ENCODE measurements around the gene MCRIP2. TPM values are rescaled to one million over a fixed set of nuclear protein-coding genes. Genes with fewer than 3 reads are reported as not detected.

Gene MCRIP2
- total RNA-seq, 1 experiment from 2014 or later, result 22.4 TPM

DNA sequence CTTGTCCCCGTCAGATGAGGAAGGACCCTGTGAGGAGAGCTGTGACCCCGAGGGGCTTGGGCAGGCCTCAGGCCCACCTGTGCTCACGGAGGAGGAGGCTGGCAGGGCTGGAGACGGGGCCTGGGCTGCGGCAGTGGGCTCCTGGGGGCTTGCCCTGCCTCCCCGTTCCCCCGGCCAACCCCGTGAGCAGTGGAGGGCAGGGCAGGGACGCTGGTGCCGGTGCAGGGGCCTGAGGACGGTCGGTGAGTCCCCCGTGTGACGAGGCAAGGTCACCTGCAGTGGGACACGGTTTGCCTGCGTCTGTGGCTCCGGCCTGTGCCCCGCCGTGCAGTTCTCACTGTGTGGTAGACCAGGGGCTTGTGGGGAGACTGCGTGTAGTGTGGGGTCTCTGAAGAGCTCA is 18.0 kb downstream of the MCRIP2 start:
- POLR2A ChIA-PET (ENCODE audit: low non-redundant PET), result no interaction called here
- Histone ChIP-seq H3K4me1 (ENCODE audit: insufficient read depth, low read length, poor library complexity, severe bottlenecking) (peaks cover 6% of the 10 kb centered on the region), H3K4me3 (ENCODE audit: low read depth, low read length, poor library complexity, severe bottlenecking) (no peak overlapping the region), H3K9me3 (ENCODE audit: low read depth, low read length, poor library complexity, severe bottlenecking) (no peaks in the 10 kb centered on the region), H3K27ac (ENCODE audit: low read depth, low read length, poor library complexity, severe bottlenecking) (no peak overlapping the region), H3K27me3 (replicated peaks; ENCODE audit: insufficient read depth, low read depth, low read length, poor library complexity) (no peaks in the 10 kb centered on the region), H3K36me3 (ENCODE audit: insufficient read depth, low read length, poor library complexity, severe bottlenecking) (peaks cover 4% of the 10 kb centered on the region)
- intact Hi-C loops (cut with micrococcal nuclease; ENCODE audit: unreplicated experiment), result no loop called here
- DNase-seq (ENCODE audit: low spot score), result no peak
- TF ChIP-seq, protein P1, sequence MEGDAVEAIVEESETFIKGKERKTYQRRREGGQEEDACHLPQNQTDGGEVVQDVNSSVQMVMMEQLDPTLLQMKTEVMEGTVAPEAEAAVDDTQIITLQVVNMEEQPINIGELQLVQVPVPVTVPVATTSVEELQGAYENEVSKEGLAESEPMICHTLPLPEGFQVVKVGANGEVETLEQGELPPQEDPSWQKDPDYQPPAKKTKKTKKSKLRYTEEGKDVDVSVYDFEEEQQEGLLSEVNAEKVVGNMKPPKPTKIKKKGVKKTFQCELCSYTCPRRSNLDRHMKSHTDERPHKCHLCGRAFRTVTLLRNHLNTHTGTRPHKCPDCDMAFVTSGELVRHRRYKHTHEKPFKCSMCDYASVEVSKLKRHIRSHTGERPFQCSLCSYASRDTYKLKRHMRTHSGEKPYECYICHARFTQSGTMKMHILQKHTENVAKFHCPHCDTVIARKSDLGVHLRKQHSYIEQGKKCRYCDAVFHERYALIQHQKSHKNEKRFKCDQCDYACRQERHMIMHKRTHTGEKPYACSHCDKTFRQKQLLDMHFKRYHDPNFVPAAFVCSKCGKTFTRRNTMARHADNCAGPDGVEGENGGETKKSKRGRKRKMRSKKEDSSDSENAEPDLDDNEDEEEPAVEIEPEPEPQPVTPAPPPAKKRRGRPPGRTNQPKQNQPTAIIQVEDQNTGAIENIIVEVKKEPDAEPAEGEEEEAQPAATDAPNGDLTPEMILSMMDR (conservative IDR thresholded peaks at IDR 0.05; ENCODE audit: low read depth, low read length), result no peak
- TF ChIP-seq EZH2 (IDR thresholded peaks at IDR 0.05; ENCODE audit: borderline replicate concordance, low read depth, low read length, poor library complexity, severe bottlenecking), result no peak
- BruUV-seq (replicated peaks), result no TSS peak
- CTCF ChIA-PET, result no interaction called here

DNA sequence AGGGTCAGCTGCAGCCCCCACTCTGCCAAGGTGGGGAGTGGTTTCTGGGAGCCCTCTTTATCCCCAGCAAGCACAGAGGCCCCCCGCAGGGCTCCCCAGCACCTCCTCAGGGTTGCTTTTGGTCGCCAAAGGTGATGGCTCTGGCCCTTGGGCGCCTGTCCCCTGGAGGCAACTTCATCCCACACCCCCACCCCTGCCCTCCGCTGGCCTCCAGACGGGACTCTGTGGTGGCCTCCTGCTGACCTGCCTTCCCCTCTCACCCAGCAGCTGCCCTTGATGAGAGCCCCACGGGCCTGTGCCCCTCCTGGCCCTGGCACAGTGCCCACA is 18.5 kb downstream of the MCRIP2 start:
- H3K27ac ChIP-seq (ENCODE audit: low read depth, low read length, poor library complexity, severe bottlenecking), result no peak overlapping the region
- CTCF ChIA-PET, result interaction anchor here (0.5 kb wide), 1 partner anchor 53 kb away, joined by 6 read pairs; no protein-coding TSS in a partner anchor
- no peaks in the 10 kb centered on the region for H3K27me3 ChIP-seq (replicated peaks; ENCODE audit: insufficient read depth, low read depth, low read length, poor library complexity)
- no peak for TF ChIP-seq EZH2 (IDR thresholded peaks at IDR 0.05; ENCODE audit: borderline replicate concordance, low read depth, low read length, poor library complexity, severe bottlenecking)
- TF ChIP-seq, protein P1 (conservative IDR thresholded peaks at IDR 0.05; ENCODE audit: low read depth, low read length), result no peak
- no peak for DNase-seq (ENCODE audit: low spot score)
- intact Hi-C loops (cut with micrococcal nuclease; ENCODE audit: unreplicated experiment), result no loop called here
- H3K4me3 ChIP-seq (ENCODE audit: low read depth, low read length, poor library complexity, severe bottlenecking), result no peak overlapping the region
- peaks cover 4% of the 10 kb centered on the region for H3K36me3 ChIP-seq (ENCODE audit: insufficient read depth, low read length, poor library complexity, severe bottlenecking)
- peaks cover 6% of the 10 kb centered on the region for H3K4me1 ChIP-seq (ENCODE audit: insufficient read depth, low read length, poor library complexity, severe bottlenecking)
- POLR2A ChIA-PET (ENCODE audit: low non-redundant PET), result no interaction called here
- no peaks in the 10 kb centered on the region for H3K9me3 ChIP-seq (ENCODE audit: low read depth, low read length, poor library complexity, severe bottlenecking)
- BruUV-seq (replicated peaks), result no TSS peak

DNA sequence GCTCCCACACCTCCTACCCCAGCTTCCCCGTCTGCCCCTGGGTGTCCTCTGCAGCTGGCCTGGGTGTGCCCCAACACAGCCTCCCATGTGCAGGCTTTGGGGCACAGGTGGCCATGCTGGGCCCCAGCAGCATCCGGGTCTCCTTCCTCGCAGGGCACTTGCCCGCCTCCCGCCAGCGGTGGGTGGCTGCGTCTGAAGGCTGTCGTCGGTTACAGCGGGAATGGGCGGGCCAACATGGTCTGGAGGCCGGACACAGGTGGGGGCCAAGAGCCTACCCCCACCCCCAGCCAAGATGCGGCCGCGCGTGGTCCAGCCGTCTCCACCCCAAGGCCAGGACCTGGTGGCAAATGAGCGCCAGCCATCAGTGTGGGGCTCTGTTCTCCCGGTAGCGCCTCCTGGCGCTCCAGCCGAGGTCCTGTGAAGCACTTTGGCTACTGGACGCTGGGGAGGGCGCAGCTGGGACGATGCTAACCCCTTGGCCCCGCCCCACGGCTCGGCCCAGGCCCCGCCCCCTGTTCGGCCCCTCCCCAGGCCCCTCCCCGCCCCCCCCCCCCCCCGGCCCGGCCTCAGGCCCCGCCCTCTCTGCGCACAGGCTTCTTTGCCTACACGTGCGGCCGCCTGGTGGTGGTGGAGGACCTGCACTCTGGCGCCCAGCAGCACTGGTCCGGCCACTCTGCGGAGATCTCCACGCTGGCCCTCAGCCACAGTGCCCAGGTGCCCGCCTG is 19.0 kb downstream of the MCRIP2 start:
- peak; percentile 78 for DNase-seq (ENCODE audit: low spot score)
- ChIA-PET CTCF (interaction anchor here (0.5 kb wide), 1 partner anchor 54 kb away, joined by 6 read pairs; no protein-coding TSS in a partner anchor), POLR2A (ENCODE audit: low non-redundant PET) (no interaction called here)
- intact Hi-C loops (cut with micrococcal nuclease; ENCODE audit: unreplicated experiment), result no loop called here
- Histone ChIP-seq H3K27me3 (replicated peaks; ENCODE audit: insufficient read depth, low read depth, low read length, poor library complexity) (no peaks in the 10 kb centered on the region), H3K4me1 (ENCODE audit: insufficient read depth, low read length, poor library complexity, severe bottlenecking) (peaks cover 6% of the 10 kb centered on the region), H3K36me3 (ENCODE audit: insufficient read depth, low read length, poor library complexity, severe bottlenecking) (peaks cover 4% of the 10 kb centered on the region), H3K27ac (ENCODE audit: low read depth, low read length, poor library complexity, severe bottlenecking) (peak overlapping the region; percentile 42), H3K4me3 (ENCODE audit: low read depth, low read length, poor library complexity, severe bottlenecking) (no peak overlapping the region), H3K9me3 (ENCODE audit: low read depth, low read length, poor library complexity, severe bottlenecking) (no peaks in the 10 kb centered on the region)
- no TSS peak for BruUV-seq (replicated peaks)
- TF ChIP-seq EZH2 (IDR thresholded peaks at IDR 0.05; ENCODE audit: borderline replicate concordance, low read depth, low read length, poor library complexity, severe bottlenecking), result no peak
- TF ChIP-seq, protein P1 (conservative IDR thresholded peaks at IDR 0.05; ENCODE audit: low read depth, low read length), result peak; percentile 41; the same call in 1 of the 2 replicates

All from A673 (cell line).